Measurements from ENCODE around the gene DNM2. TPM values are rescaled to one million over a fixed set of nuclear protein-coding genes. Genes with fewer than 3 reads are reported as not detected.
A peak's percentile ranks its signal among the peaks of the same experiment; 100 is the strongest.
"Not testable (repeated sequence)": the region's sequence is repeated elsewhere in the genome, so short reads cannot be mapped to it uniquely, and the experiment has no call there.

DNM2 gene
- total RNA-seq, 1 experiment from 2014 or later, result 131 TPM

- Mint-ChIP-seq H3K27me3 (ENCODE audit: low read depth) (no peaks in the 10 kb centered on the region), H3K36me3 (peaks cover 5% of the 10 kb centered on the region; the same call in 1 of the 2 replicates), H3K9me3 (no peaks in the 10 kb centered on the region), H3K4me1 (peaks cover 31% of the 10 kb centered on the region), H3K27ac (no peak overlapping the region), H3K4me3 (no peak overlapping the region)
- DNase-seq (ENCODE audit: low spot score), result no peak
- CTCF ChIA-PET, result interaction anchor here (3.2 kb wide), 1 partner anchor 111 kb away, joined by 9 read pairs; no protein-coding TSS in a partner anchor
- TF ChIP-seq ZSCAN18 (CRISPR knock-in tag; IDR thresholded peaks at IDR 0.05) (no peak), ZNF121 (CRISPR knock-in tag; IDR thresholded peaks at IDR 0.05) (peak; percentile 42; the same call in 1 of the 2 replicates)
- POLR2A ChIA-PET, result no interaction called here
- ATAC-seq, result no peak
Measured at GRCh38 chr19:10752913-10753704, 35.2 kb downstream of the DNM2 start.

DNA sequence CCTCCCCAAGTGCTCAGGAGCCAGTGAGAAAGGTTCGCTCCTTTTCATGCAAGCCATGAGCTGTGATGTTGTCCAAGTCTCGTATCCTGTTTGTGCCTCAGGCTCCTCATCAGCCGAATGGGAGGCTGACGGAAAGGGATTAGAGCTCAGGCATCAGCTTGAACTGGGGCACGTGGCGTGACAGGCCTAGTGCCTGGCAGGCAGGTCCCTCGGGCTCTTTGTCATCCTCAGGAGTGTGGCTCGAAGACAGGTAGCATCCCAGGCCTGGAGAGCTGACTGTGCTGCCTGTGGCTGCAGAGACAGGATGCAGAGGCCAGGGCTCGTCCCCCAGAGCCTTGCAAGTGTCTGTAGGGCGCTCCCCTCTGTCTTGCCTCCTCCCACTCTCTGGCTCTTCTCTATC lies 38.5 kb downstream of the DNM2 start:
- Mint-ChIP-seq H3K4me1 (peaks cover 35% of the 10 kb centered on the region), H3K9me3 (no peaks in the 10 kb centered on the region), H3K27ac (peak overlapping the region; percentile 57; the same call in 1 of the 2 replicates), H3K36me3 (peaks cover 9% of the 10 kb centered on the region), H3K4me3 (no peak overlapping the region), H3K27me3 (ENCODE audit: low read depth) (no peaks in the 10 kb centered on the region)
- ChIA-PET POLR2A (no interaction called here), CTCF (interaction anchor here (1.2 to 4.0 kb wide), 2 partner anchors 39 to 102 kb away, joined by 5 to 16 read pairs; partner anchors contain the start of gene DNM2)
- no peak for DNase-seq (ENCODE audit: low spot score)
- peak; percentile 31; the same call in 1 of the 2 replicates for ATAC-seq
- no peak for TF ChIP-seq SP1 (CRISPR knock-in tag; conservative IDR thresholded peaks at IDR 0.05)
- no peak for TF ChIP-seq PRRX2 (CRISPR knock-in tag; IDR thresholded peaks at IDR 0.05)
- no peak for TF ChIP-seq ZNF121 (CRISPR knock-in tag; IDR thresholded peaks at IDR 0.05)
- TF ChIP-seq ETV6 (CRISPR knock-in tag; IDR thresholded peaks at IDR 0.05), result no peak
- no peak for TF ChIP-seq RORB (CRISPR knock-in tag; IDR thresholded peaks at IDR 0.05)

DNA sequence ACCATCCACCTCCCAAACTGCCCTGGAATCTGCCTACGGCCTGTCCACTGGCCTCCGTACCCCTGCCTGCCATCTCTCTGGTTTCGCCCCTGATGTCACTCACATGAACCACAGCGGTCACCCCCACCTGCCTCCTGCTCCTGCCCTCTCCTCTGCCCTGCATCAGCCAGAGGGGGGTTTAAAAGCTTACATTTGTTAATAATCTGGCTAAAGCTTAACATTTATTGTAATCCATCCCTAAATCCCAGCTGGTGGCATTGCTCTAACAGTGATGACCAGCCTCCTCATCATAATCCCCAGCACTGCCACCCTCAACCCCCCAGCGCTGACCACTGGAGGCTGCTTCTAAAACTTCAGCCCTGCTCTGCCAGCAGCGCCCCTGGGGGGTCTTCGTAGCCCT lies 38.9 kb downstream of the DNM2 start:
- ChIA-PET POLR2A (no interaction called here), CTCF (interaction anchor here (1.2 to 4.0 kb wide), 2 partner anchors 39 to 102 kb away, joined by 5 to 16 read pairs; partner anchors contain the start of gene DNM2)
- Mint-ChIP-seq H3K36me3 (peaks cover 13% of the 10 kb centered on the region), H3K9me3 (no peaks in the 10 kb centered on the region), H3K4me3 (no peak overlapping the region), H3K4me1 (peaks cover 37% of the 10 kb centered on the region), H3K27ac (peak overlapping the region; percentile 32; the same call in 1 of the 2 replicates), H3K27me3 (ENCODE audit: low read depth) (no peaks in the 10 kb centered on the region)
- TF ChIP-seq, protein P1, sequence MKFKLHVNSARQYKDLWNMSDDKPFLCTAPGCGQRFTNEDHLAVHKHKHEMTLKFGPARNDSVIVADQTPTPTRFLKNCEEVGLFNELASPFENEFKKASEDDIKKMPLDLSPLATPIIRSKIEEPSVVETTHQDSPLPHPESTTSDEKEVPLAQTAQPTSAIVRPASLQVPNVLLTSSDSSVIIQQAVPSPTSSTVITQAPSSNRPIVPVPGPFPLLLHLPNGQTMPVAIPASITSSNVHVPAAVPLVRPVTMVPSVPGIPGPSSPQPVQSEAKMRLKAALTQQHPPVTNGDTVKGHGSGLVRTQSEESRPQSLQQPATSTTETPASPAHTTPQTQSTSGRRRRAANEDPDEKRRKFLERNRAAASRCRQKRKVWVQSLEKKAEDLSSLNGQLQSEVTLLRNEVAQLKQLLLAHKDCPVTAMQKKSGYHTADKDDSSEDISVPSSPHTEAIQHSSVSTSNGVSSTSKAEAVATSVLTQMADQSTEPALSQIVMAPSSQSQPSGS (CRISPR knock-in tag; IDR thresholded peaks at IDR 0.05; ENCODE audit: borderline replicate concordance, low read depth), result no peak
- no peak for DNase-seq (ENCODE audit: low spot score)
- ATAC-seq, result no peak

DNA sequence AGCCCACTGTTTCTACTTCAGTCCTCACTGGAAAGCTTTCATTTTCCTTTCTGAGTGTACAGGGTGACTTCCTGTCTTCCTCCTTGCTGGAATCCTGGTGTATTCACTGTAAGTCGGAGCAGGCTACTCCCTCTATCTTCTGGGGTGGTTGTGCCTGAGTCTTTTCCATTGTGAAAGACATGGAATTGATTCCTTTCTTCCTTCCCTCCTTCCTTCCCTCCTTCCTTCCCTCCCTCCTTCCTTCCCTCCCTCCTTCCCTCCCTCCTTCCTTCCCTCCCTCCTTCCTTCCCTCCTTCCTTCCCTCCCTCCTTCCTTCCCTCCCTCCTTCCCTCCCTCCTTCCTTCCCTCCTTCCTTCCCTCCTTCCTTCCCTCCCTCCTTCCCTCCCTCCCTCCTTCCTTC lies 40.2 kb downstream of the DNM2 start:
- H3K27ac Mint-ChIP-seq; H3K27me3 Mint-ChIP-seq (ENCODE audit: low read depth); H3K9me3 Mint-ChIP-seq; H3K4me3 Mint-ChIP-seq; POLR2A ChIA-PET; DNase-seq (ENCODE audit: low spot score); ATAC-seq: not testable (repeated sequence)
- Mint-ChIP-seq H3K4me1 (peaks cover 39% of the 10 kb centered on the region), H3K36me3 (peaks cover 14% of the 10 kb centered on the region)
- CTCF ChIA-PET, result interaction anchor here (0.6 to 4.0 kb wide), 3 partner anchors 17 to 41 kb away, joined by 3 to 16 read pairs (median 5); partner anchors contain the start of gene DNM2

- Mint-ChIP-seq H3K27ac (peak overlapping the region; percentile 50), H3K36me3 (peaks cover 14% of the 10 kb centered on the region), H3K27me3 (ENCODE audit: low read depth) (no peaks in the 10 kb centered on the region), H3K9me3 (no peaks in the 10 kb centered on the region), H3K4me3 (no peak overlapping the region), H3K4me1 (peaks cover 39% of the 10 kb centered on the region)
- ChIA-PET CTCF (interaction anchor here (1.0 to 1.9 kb wide), 4 partner anchors 16 to 59 kb away, joined by 3 to 6 read pairs (median 5); partner anchors contain the start of genes DNM2 and QTRT1), POLR2A (no interaction called here)
- no peak for ATAC-seq
- TF ChIP-seq, protein P2, sequence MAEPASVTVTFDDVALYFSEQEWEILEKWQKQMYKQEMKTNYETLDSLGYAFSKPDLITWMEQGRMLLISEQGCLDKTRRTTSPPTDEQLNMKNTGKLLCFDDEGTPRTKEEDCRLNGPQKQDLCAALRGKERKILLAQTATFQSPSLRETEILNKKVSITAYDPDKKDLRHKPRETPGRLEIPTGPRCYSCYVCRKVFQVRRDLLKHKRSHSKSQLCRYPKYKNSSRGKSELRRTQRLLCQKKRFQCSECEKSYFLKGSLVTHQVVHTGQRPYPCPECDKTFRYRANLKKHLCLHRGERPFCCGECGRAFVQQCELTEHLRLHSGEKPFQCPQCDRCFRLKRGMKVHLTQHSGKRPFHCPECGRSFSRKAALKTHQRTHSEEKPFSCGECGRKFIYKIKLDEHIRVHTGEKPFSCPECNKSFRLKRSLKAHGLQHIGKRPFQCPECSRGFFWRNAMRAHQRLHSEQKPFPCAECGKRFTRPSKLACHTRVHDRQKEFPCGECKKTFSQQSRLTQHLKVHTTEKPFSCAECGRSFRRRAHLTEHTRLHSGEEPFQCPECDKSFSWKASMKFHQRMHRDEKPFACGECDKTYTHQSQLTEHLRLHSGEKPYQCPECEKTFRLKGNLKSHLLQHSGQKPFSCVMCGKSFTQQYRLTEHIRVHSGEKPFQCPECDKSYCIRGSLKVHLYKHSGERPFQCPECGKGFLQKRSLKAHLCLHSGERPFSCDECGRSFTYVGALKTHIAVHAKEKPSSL (CRISPR knock-in tag; conservative IDR thresholded peaks at IDR 0.05), result no peak
- no peak for TF ChIP-seq HMGXB4 (CRISPR knock-in tag; IDR thresholded peaks at IDR 0.05)
- TF ChIP-seq GABPB1 (CRISPR knock-in tag; IDR thresholded peaks at IDR 0.05), result no peak
- no peak for DNase-seq (ENCODE audit: low spot score)
Measured at GRCh38 chr19:10758978-10759377, 41.1 kb downstream of the DNM2 start.

Measured in WTC11 (cell line).